ENCODE measurements around the gene KLHDC4. TPM values are rescaled to one million over a fixed set of nuclear protein-coding genes. Genes with fewer than 3 reads are reported as not detected.

The KLHDC4 gene
- total RNA-seq (2013) = 19.5 TPM
- polyA plus RNA-seq (10 to 100 TPM; 11.2 to 26.4 (median 12.6) TPM), polyA minus RNA-seq (20.1 and 25.5 TPM in 2 replicates), total RNA-seq (2.7 to 19.8 (median 12.9) reads per million in 11 experiments)

DNA sequence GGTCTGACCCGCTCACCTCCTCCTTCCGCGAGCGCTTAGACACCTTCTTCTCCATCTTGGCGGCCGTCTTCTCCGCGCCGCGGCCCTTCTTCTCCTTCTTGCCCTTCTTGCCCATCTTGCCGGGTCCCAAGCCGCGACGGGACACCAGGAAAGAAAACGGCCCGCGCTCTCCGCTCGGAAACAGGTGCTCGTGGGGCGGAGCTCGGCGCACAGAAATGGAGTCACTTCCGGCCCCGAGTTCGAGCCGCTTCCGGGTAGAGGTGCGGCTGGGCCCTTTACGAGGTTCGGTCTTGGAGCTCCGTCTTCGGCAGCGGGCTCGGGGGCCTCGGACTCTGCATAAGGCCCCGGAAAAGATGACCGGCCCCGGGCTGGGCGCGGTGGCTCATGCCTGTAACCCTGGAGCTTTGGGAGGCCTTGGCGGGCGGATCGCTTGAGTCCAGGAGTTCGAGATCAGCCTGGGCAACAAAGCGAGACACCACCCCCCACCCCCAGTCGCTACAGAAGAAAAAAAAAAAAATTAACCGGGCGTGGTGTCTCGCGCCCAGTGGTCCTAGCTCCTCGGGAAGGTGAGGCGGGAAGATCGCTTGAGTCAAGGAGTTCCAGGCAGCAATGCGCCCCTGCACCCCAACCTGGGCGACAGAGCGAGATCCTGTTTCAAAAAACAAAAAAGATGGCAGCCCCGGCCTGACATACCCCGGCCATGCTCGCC is at the start of gene KLHDC4:
KLHDC4 (minus strand) TSS at position 211 of the 709 bp plus-strand sequence; CDS start at position 115, 96 bp downstream.
- H3K4me3 ChIP-seq (replicated peaks in 1 of 3; ENCODE audit: low read depth in 2 of 3, low read length in 3 of 3) = peak within 1 kb of the TSS; percentile 79 to 93 (median 86)
- 1% methylated on average over 55 of the region's 60 CpGs for WGBS (ENCODE audit: insufficient coverage)
- peak within 1 kb of the TSS; percentile 87 for H3K9ac ChIP-seq (ENCODE audit: insufficient read depth, low read length, poor library complexity, severe bottlenecking)
- peak within 1 kb of the TSS; percentile 79 to 92 for H3K27ac ChIP-seq (ENCODE audit: low read depth in 1 of 2, low read length in 2 of 2)
- H2AFZ ChIP-seq (ENCODE audit: insufficient read depth, low read depth, low read length, poor library complexity, severe bottlenecking) = peak within 1 kb of the TSS; percentile 96
- peak within 1 kb of the TSS; percentile 96 to 99 (median 97) for H3K27ac Mint-ChIP-seq
- no peaks in the 10 kb centered on the region for H3K9me3 ChIP-seq (replicated peaks in 1 of 2; ENCODE audit: control insufficient read depth in 1 of 2, insufficient read depth in 1 of 2, low read length in 2 of 2)
- H3K36me3 ChIP-seq (replicated peaks in 1 of 2; ENCODE audit: control insufficient read depth in 1 of 2, insufficient read depth in 2 of 2, low read length in 2 of 2) = peaks cover 8 to 29% of the 10 kb centered on the region in 2 donors
- H3K79me2 ChIP-seq (ENCODE audit: insufficient read depth, low read length) = peaks cover 27% of the 10 kb centered on the region
- intact Hi-C loops (cut with micrococcal nuclease) = loop anchor here (5.0 kb wide), 1 partner anchor 806 kb away; the partner anchor contains the start of gene ZC3H18 (in 2 of the 2)
- no peaks in the 10 kb centered on the region for H3K27me3 ChIP-seq (ENCODE audit: control insufficient read depth in 2 of 2, insufficient read depth in 2 of 2, low read length in 2 of 2)
- H3K4me1 Mint-ChIP-seq = peaks cover 22% of the 10 kb centered on the region
- TF ChIP-seq, protein P1, sequence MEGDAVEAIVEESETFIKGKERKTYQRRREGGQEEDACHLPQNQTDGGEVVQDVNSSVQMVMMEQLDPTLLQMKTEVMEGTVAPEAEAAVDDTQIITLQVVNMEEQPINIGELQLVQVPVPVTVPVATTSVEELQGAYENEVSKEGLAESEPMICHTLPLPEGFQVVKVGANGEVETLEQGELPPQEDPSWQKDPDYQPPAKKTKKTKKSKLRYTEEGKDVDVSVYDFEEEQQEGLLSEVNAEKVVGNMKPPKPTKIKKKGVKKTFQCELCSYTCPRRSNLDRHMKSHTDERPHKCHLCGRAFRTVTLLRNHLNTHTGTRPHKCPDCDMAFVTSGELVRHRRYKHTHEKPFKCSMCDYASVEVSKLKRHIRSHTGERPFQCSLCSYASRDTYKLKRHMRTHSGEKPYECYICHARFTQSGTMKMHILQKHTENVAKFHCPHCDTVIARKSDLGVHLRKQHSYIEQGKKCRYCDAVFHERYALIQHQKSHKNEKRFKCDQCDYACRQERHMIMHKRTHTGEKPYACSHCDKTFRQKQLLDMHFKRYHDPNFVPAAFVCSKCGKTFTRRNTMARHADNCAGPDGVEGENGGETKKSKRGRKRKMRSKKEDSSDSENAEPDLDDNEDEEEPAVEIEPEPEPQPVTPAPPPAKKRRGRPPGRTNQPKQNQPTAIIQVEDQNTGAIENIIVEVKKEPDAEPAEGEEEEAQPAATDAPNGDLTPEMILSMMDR (IDR thresholded peaks at IDR 0.05) = no peak
- H3K27me3 Mint-ChIP-seq (ENCODE audit: low read depth in 3 of 3) = peaks cover 0 to 10% (median under 1%) of the 10 kb centered on the region in 3 donors
- peaks cover 23 to 29% of the 10 kb centered on the region in 2 donors for H3K36me3 Mint-ChIP-seq
- H3K4me1 ChIP-seq (ENCODE audit: control insufficient read depth in 1 of 2, insufficient read depth in 2 of 2, low read length in 2 of 2) = peaks cover 13 to 18% of the 10 kb centered on the region in 2 donors
- no peaks in the 10 kb centered on the region for H4K20me1 ChIP-seq (ENCODE audit: insufficient read depth, low read length)
- H3K4me2 ChIP-seq (replicated peaks; ENCODE audit: extremely low read depth, low read length, poor library complexity, severe bottlenecking) = peak within 1 kb of the TSS; percentile 87
- peak; percentile 80 to 86 (median 81) for DNase-seq
- peak within 1 kb of the TSS; percentile 100 for H3K4me3 Mint-ChIP-seq
- peaks cover 0 to 2% (median 0%) of the 10 kb centered on the region in 7 donors for H3K9me3 Mint-ChIP-seq

DNA sequence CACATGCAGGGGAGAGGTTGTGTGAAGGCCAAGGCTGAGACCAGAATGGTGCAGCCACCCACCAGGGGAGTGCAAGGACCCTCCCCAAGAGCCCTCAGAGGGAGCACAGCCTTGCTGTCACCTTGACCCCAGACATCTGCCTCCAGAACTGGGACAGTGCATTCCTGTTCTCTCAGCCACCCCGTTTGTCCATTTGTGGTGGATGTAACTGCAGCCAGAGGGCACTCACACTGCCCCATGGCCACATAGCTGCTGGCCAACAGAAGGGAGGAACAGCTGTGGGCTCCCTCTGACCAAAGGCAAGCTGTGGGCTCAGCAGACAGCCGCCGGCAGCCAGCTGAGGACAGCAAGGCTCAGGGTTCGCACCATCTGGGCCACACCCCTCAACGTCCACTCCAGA is 49.8 kb upstream of the KLHDC4 start:
- Histone ChIP-seq H3K9me3 (replicated peaks in 1 of 2; ENCODE audit: control insufficient read depth in 1 of 2, insufficient read depth in 1 of 2, low read length in 2 of 2) (peaks cover 28 to 35% of the 10 kb centered on the region in 2 donors), H3K27me3 (ENCODE audit: control insufficient read depth in 2 of 2, insufficient read depth in 2 of 2, low read length in 2 of 2) (no peaks in the 10 kb centered on the region), H3K4me1 (ENCODE audit: control insufficient read depth in 1 of 2, insufficient read depth in 2 of 2, low read length in 2 of 2) (peaks cover 10 to 14% of the 10 kb centered on the region in 2 donors), H3K36me3 (replicated peaks in 1 of 2; ENCODE audit: control insufficient read depth in 1 of 2, insufficient read depth in 2 of 2, low read length in 2 of 2) (no peaks in the 10 kb centered on the region), H3K79me2 (ENCODE audit: insufficient read depth, low read length) (no peaks in the 10 kb centered on the region), H3K9ac (ENCODE audit: insufficient read depth, low read length, poor library complexity, severe bottlenecking) (no peak overlapping the region), H3K27ac (ENCODE audit: low read depth in 1 of 2, low read length in 2 of 2) (no peak overlapping the region), H2AFZ (ENCODE audit: insufficient read depth, low read depth, low read length, poor library complexity, severe bottlenecking) (no peak overlapping the region), H3K4me3 (replicated peaks in 1 of 3; ENCODE audit: low read depth in 2 of 3, low read length in 3 of 3) (no peak overlapping the region), H3K4me2 (replicated peaks; ENCODE audit: extremely low read depth, low read length, poor library complexity, severe bottlenecking) (no peak overlapping the region), H4K20me1 (ENCODE audit: insufficient read depth, low read length) (no peaks in the 10 kb centered on the region)
- intact Hi-C loops (cut with micrococcal nuclease) = no loop called here
- Mint-ChIP-seq H3K9me3 (peaks cover 25 to 33% (median 30%) of the 10 kb centered on the region in 7 donors), H3K27ac (no peak overlapping the region), H3K4me1 (peaks cover 16% of the 10 kb centered on the region), H3K36me3 (peaks cover 2 to 12% of the 10 kb centered on the region in 2 donors), H3K27me3 (ENCODE audit: low read depth in 3 of 3) (peaks cover 0 to 5% (median 1%) of the 10 kb centered on the region in 3 donors), H3K4me3 (no peak overlapping the region)
- 61% methylated on average over 5 of the region's 5 CpGs for WGBS (ENCODE audit: insufficient coverage)
- DNase-seq = no peak
- TF ChIP-seq, protein P1 (IDR thresholded peaks at IDR 0.05) = no peak

Data from CD14-positive monocyte (primary cell).